A673 (cell line): Measurements from ENCODE around the gene DHRS7C.

Experiments used
- EZH2 ChIP-seq: fragments of 200-600 bp; sonication (generic); IDR thresholded peaks from 2 replicates; pipeline ENCODE4 v1.6.1; 2017; ENCODE audit warnings: borderline replicate concordance, low read depth, mild to moderate bottlenecking, mixed read lengths, antibody characterized with exemption, low read length; ENCODE audit not compliant: poor library complexity, severe bottlenecking
- TF ChIP-seq, protein P1 (sequence below): fragments of 300-800, 200-600 bp; sonication (generic); conservative IDR thresholded peaks from 2 replicates; pipeline ENCODE4 v1.5.1; 2017; ENCODE audit warnings: low read depth, mild to moderate bottlenecking, antibody characterized with exemption, low read length, moderate library complexity, mixed read lengths

- TF ChIP-seq, protein P1, sequence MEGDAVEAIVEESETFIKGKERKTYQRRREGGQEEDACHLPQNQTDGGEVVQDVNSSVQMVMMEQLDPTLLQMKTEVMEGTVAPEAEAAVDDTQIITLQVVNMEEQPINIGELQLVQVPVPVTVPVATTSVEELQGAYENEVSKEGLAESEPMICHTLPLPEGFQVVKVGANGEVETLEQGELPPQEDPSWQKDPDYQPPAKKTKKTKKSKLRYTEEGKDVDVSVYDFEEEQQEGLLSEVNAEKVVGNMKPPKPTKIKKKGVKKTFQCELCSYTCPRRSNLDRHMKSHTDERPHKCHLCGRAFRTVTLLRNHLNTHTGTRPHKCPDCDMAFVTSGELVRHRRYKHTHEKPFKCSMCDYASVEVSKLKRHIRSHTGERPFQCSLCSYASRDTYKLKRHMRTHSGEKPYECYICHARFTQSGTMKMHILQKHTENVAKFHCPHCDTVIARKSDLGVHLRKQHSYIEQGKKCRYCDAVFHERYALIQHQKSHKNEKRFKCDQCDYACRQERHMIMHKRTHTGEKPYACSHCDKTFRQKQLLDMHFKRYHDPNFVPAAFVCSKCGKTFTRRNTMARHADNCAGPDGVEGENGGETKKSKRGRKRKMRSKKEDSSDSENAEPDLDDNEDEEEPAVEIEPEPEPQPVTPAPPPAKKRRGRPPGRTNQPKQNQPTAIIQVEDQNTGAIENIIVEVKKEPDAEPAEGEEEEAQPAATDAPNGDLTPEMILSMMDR = no peak
- TF ChIP-seq EZH2 = no peak
Measured at GRCh38 chr17:9820448-9820847, 29.1 kb upstream of the DHRS7C start.
